MCF 10A (cell line): Measurements from ENCODE around the gene PM20D2. TPM values are rescaled to one million over a fixed set of nuclear protein-coding genes. Genes with fewer than 3 reads are reported as not detected.
"Not testable (repeated sequence)": the region's sequence is repeated elsewhere in the genome, so short reads cannot be mapped to it uniquely, and the experiment has no call there.

Source experiments
- BruUV-seq: library from RNA; stranded (reverse); fragments of 400-500 nt; replicated peaks from 2 replicates; lab custom pipeline; 2021; lab: Mats Ljungman, UMichigan
- CTCF ChIA-PET: fragments of 300-600 bp; sonication (Branson Sonifier 250); formaldehyde crosslinking; extraction: SDS; loops from one replicate; lab custom pipeline; 2021; ENCODE audit warnings: antibody characterized with exemption, inconsistent platforms; lab: Yijun Ruan, JAX
- POLR2A ChIA-PET: fragments of 300-600, 350-650 bp; sonication (Branson Sonifier 250); formaldehyde crosslinking; extraction: SDS; loops from one replicate; lab custom pipeline; 2020; ENCODE audit warnings: antibody characterized with exemption, inconsistent platforms; lab: Yijun Ruan, JAX
- DNase-seq: peaks from one replicate; pipeline ENCODE4 v3.0.0-alpha.2; 2018; ENCODE audit not compliant: unreplicated experiment
- H3K27ac Mint-ChIP-seq: one replicate; pipeline ENCODE4 v1.8.0; 2022; ENCODE audit warnings: mild to moderate bottlenecking, low read depth, mixed read lengths; ENCODE audit not compliant: unreplicated experiment
- H3K27me3 Mint-ChIP-seq: one replicate; pipeline ENCODE4 v1.8.0; 2022; ENCODE audit warnings: mixed read lengths; ENCODE audit not compliant: insufficient read depth, unreplicated experiment
- H3K36me3 Mint-ChIP-seq: one replicate; pipeline ENCODE4 v1.8.0; 2022; ENCODE audit warnings: mild to moderate bottlenecking, moderate library complexity, mixed read lengths; ENCODE audit not compliant: insufficient read depth, unreplicated experiment
- H3K4me1 Mint-ChIP-seq: one replicate; pipeline ENCODE4 v1.8.0; 2022; ENCODE audit warnings: mixed read lengths; ENCODE audit not compliant: insufficient read depth, unreplicated experiment
- H3K4me3 Mint-ChIP-seq: one replicate; pipeline ENCODE4 v1.8.0; 2022; ENCODE audit warnings: mild to moderate bottlenecking, moderate library complexity, mixed read lengths; ENCODE audit not compliant: unreplicated experiment
- H3K9me3 Mint-ChIP-seq: one replicate; pipeline ENCODE4 v1.8.0; 2022; ENCODE audit warnings: mixed read lengths; ENCODE audit not compliant: unreplicated experiment
- CTCF ChIP-seq: fragments of 200-600 bp; IDR thresholded peaks from one replicate; pipeline ENCODE4 v1.8.0; 2022; ENCODE audit warnings: antibody characterized with exemption, mild to moderate bottlenecking; ENCODE audit not compliant: unreplicated experiment
- intact Hi-C: fragments of 100-400 bp; cut with micrococcal nuclease; formaldehyde crosslinking; loops from 2 replicates; pipeline ENCODE4 v1.14.1; 2022
- total RNA-seq: library from RNA; stranded (reverse); gene quantifications from 2 replicates; pipeline ENCODE4 v1.2.3, GENCODE V29; 2022

The PM20D2 gene
- total RNA-seq, 1 experiment from 2014 or later, result 11.9 TPM

- ChIA-PET POLR2A (interaction anchor here (0.9 to 2.5 kb wide), 2 partner anchors 27 to 38 kb away, joined by 4 to 14 read pairs; partner anchors contain the start of genes PM20D2 and PNRC1), CTCF (interaction anchor here (0.7 to 2.5 kb wide), 4 partner anchors 29 to 137 kb away, joined by 3 to 9 read pairs (median 3); no protein-coding TSS in a partner anchor)
- intact Hi-C loops, result no loop called here
- TF ChIP-seq CTCF, result no peak
- H3K9me3 Mint-ChIP-seq, result no peaks in the 10 kb centered on the region
- H3K4me1 Mint-ChIP-seq, result no peaks in the 10 kb centered on the region
- no peak overlapping the region for H3K27ac Mint-ChIP-seq
- no peaks in the 10 kb centered on the region for H3K27me3 Mint-ChIP-seq
- DNase-seq, result no peak
- H3K36me3 Mint-ChIP-seq, result no peaks in the 10 kb centered on the region
- peak overlapping the region; percentile 79 for H3K4me3 Mint-ChIP-seq
- no TSS peak for BruUV-seq
Measured at GRCh38 chr6:89118931-89119330, 26.9 kb upstream of the PM20D2 start.

GRCh38 chr6:89120371-89120770, 25.5 kb upstream of the PM20D2 start:
- no peaks in the 10 kb centered on the region for H3K36me3 Mint-ChIP-seq
- H3K4me3 Mint-ChIP-seq, result no peak overlapping the region
- TF ChIP-seq CTCF, result no peak
- intact Hi-C loops, result no loop called here
- BruUV-seq, result no TSS peak
- CTCF ChIA-PET, result interaction anchor here (0.5 to 4.2 kb wide), 13 partner anchors 26 to 279 kb away, joined by 3 to 38 read pairs (median 5); partner anchors contain the start of gene PM20D2
- no peaks in the 10 kb centered on the region for H3K27me3 Mint-ChIP-seq
- DNase-seq, result no peak
- no peaks in the 10 kb centered on the region for H3K9me3 Mint-ChIP-seq
- no peaks in the 10 kb centered on the region for H3K4me1 Mint-ChIP-seq
- H3K27ac Mint-ChIP-seq, result no peak overlapping the region
- POLR2A ChIA-PET, result interaction anchor here (1.0 kb wide), 3 partner anchors 25 to 138 kb away, joined by 3 to 5 read pairs (median 4); partner anchors contain the start of gene PM20D2

- no peaks in the 10 kb centered on the region for H3K27me3 Mint-ChIP-seq
- H3K9me3 Mint-ChIP-seq, result no peaks in the 10 kb centered on the region
- no peak overlapping the region for H3K4me3 Mint-ChIP-seq
- TF ChIP-seq CTCF, result no peak
- no TSS peak for BruUV-seq
- H3K4me1 Mint-ChIP-seq, result no peaks in the 10 kb centered on the region
- H3K36me3 Mint-ChIP-seq, result no peaks in the 10 kb centered on the region
- no peak for DNase-seq
- no peak overlapping the region for H3K27ac Mint-ChIP-seq
- ChIA-PET CTCF (interaction anchor here (0.6 to 4.2 kb wide), 12 partner anchors 12 to 250 kb away, joined by 3 to 38 read pairs (median 7); partner anchors contain the start of gene PM20D2), POLR2A (interaction anchor here (0.6 to 1.7 kb wide), 4 partner anchors 24 to 139 kb away, joined by 3 to 8 read pairs (median 5); partner anchors contain the start of genes PM20D2 and PNRC1)
- intact Hi-C loops, result loop anchor here (1.0 kb wide), 3 partner anchors 120 to 247 kb away; no protein-coding TSS in a partner anchor
Measured at GRCh38 chr6:89121934-89122333, 23.9 kb upstream of the PM20D2 start.

- intact Hi-C loops, result loop anchor here (1.0 kb wide), 3 partner anchors 120 to 247 kb away; no protein-coding TSS in a partner anchor
- peak; percentile 48 for DNase-seq
- H3K27me3 Mint-ChIP-seq, result no peaks in the 10 kb centered on the region
- TF ChIP-seq CTCF, result peak; percentile 70
- POLR2A ChIA-PET, result interaction anchor here (0.5 to 1.7 kb wide), 4 partner anchors 17 to 42 kb away, joined by 3 to 6 read pairs (median 4); partner anchors contain the start of genes PM20D2 and PNRC1
- H3K36me3 Mint-ChIP-seq, result no peaks in the 10 kb centered on the region
- H3K27ac Mint-ChIP-seq, result no peak overlapping the region
- H3K4me1 Mint-ChIP-seq, result no peaks in the 10 kb centered on the region
- H3K9me3 Mint-ChIP-seq, result no peaks in the 10 kb centered on the region
- no peak overlapping the region for H3K4me3 Mint-ChIP-seq
- CTCF ChIA-PET, result interaction anchor here (0.6 to 4.2 kb wide), 17 partner anchors 10 to 522 kb away, joined by 3 to 38 read pairs (median 4); partner anchors contain the start of gene PM20D2
- BruUV-seq, result no TSS peak
Measured at GRCh38 chr6:89122625-89123024, 23.2 kb upstream of the PM20D2 start.

- H3K4me3 Mint-ChIP-seq, DNase-seq, BruUV-seq, H3K27me3 Mint-ChIP-seq, H3K4me1 Mint-ChIP-seq, H3K36me3 Mint-ChIP-seq, intact Hi-C loops, H3K27ac Mint-ChIP-seq, H3K9me3 Mint-ChIP-seq: not testable (repeated sequence)
- ChIA-PET POLR2A (interaction anchor here (0.6 to 1.1 kb wide), 2 partner anchors 10 to 66 kb away, joined by 3 to 4 read pairs; no protein-coding TSS in a partner anchor), CTCF (interaction anchor here (0.9 kb wide), 1 partner anchor 141 kb away, joined by 3 read pairs; no protein-coding TSS in a partner anchor)
Measured at GRCh38 chr6:89128256-89128671, 17.6 kb upstream of the PM20D2 start.
